ENCODE results near the gene CD164L2.

GRCh38 chr1:27355683-27356082 is 27.4 kb downstream of the CD164L2 start:
- TF ChIP-seq, protein P1, sequence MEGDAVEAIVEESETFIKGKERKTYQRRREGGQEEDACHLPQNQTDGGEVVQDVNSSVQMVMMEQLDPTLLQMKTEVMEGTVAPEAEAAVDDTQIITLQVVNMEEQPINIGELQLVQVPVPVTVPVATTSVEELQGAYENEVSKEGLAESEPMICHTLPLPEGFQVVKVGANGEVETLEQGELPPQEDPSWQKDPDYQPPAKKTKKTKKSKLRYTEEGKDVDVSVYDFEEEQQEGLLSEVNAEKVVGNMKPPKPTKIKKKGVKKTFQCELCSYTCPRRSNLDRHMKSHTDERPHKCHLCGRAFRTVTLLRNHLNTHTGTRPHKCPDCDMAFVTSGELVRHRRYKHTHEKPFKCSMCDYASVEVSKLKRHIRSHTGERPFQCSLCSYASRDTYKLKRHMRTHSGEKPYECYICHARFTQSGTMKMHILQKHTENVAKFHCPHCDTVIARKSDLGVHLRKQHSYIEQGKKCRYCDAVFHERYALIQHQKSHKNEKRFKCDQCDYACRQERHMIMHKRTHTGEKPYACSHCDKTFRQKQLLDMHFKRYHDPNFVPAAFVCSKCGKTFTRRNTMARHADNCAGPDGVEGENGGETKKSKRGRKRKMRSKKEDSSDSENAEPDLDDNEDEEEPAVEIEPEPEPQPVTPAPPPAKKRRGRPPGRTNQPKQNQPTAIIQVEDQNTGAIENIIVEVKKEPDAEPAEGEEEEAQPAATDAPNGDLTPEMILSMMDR (IDR thresholded peaks at IDR 0.05), result no peak
- TF ChIP-seq POLR2A (IDR thresholded peaks at IDR 0.05), result no peak

All from adrenal gland (tissue), 5 donors.